ENCODE results near the gene KIF19. TPM values are rescaled to one million over a fixed set of nuclear protein-coding genes. Genes with fewer than 3 reads are reported as not detected.

The KIF19 gene
- total and polyA plus RNA-seq, 10 of the 15 experiments (the other 5 are each of a cell fraction or from before 2014, with no cell fraction given): 0.06 to 0.07 TPM; not detected in 8

- FAIRE-seq (no peak), DNase-seq (ENCODE audit: low read depth, low spot score) (no peak), ATAC-seq (no peak)
- H3K4me1 ChIP-seq (ENCODE audit: control insufficient read depth, insufficient read depth, low read length): no peaks in the 10 kb centered on the region
- no peaks in the 10 kb centered on the region for H3K79me2 ChIP-seq (ENCODE audit: control insufficient read depth, insufficient read depth, low read length)
- ChIA-PET RAD21 (ENCODE audit: unreplicated experiment) (interaction anchor here (1.3 kb wide), 2 partner anchors 10 to 53 kb away, joined by 4 to 6 read pairs; no protein-coding TSS in a partner anchor), POLR2A (no interaction called here), SMC1A (ENCODE audit: uncharacterized antibody, unreplicated experiment) (no interaction called here), CTCF (interaction anchor here (0.6 to 1.2 kb wide), 3 partner anchors 9 to 60 kb away, joined by 3 read pairs; partner anchors contain the start of gene GPR142)
- in situ Hi-C loops (cut with MboI) (no loop called here), intact Hi-C loops (cut with micrococcal nuclease; ENCODE audit: unreplicated experiment) (no loop called here)
- TF ChIP-seq NR2C1 (IDR thresholded peaks at IDR 0.05) (peak; percentile 68), TCF3 (IDR thresholded peaks at IDR 0.05; ENCODE audit: borderline replicate concordance, insufficient read depth, low read depth, low read length) (no peak)
- no peak overlapping the region for H3K4me2 ChIP-seq (ENCODE audit: control insufficient read depth, insufficient read depth)
- WGBS (ENCODE audit: insufficient coverage, insufficient replicate concordance, low lambda C conversion rate, missing lambda C conversion rate): 42% methylated on average over 9 of the region's 9 CpGs
- no peaks in the 10 kb centered on the region for H3K36me3 ChIP-seq (ENCODE audit: control insufficient read depth in 2 of 2, insufficient read depth in 2 of 2, low read length in 1 of 2)
- no peak overlapping the region for H3K4me3 ChIP-seq
- no TSS peak for BruUV-seq (replicated peaks)
- H4K20me1 ChIP-seq (ENCODE audit: control insufficient read depth, insufficient read depth): no peaks in the 10 kb centered on the region; the same call in 1 of the 2 replicates
- no peaks in the 10 kb centered on the region for H3K9me3 ChIP-seq (replicated peaks; ENCODE audit: control insufficient read depth, insufficient read depth, low read length)
- no peak overlapping the region for H3K27ac ChIP-seq (ENCODE audit: control insufficient read depth, insufficient read depth)
- no peak overlapping the region for H3K9ac ChIP-seq (ENCODE audit: control insufficient read depth, insufficient read depth, low read length)
- H3K27me3 ChIP-seq (replicated peaks in 1 of 2; ENCODE audit: control insufficient read depth in 2 of 2, insufficient read depth in 2 of 2, low read length in 1 of 2): peaks cover 2 to 7% of the 10 kb centered on the region in 2 experiments; a peak in 3 of 4 replicates
- no peak overlapping the region for H2AFZ ChIP-seq (ENCODE audit: control insufficient read depth, low read depth, low read length)
These were observed 32.7 kb downstream of the KIF19 start for GRCh38 chr17:74358697-74359096.

DNA sequence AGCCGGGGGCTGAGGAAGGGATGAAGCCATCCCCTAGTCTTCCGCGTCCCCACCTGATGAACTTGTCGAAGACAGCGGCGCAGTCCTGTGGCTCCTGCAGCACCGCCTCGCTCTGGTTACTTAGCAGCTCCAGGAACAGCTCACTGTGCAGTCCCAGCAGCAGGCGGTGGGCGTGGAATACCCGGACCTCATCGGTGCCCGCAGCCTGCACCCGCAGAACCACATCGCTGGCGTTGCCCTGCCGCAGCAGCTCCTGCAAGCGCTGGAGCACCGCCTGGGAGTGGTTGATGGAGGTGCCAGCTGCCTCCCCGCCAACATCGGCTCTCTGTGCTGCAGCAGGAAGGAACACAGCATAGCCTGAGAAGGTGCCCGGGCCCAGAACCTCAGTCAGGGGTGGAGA, 33.9 kb downstream of the KIF19 start:
- BruUV-seq (replicated peaks): no TSS peak
- Histone ChIP-seq H2AFZ (ENCODE audit: control insufficient read depth, low read depth, low read length) (no peak overlapping the region), H3K79me2 (ENCODE audit: control insufficient read depth, insufficient read depth, low read length) (no peaks in the 10 kb centered on the region), H3K4me3 (no peak overlapping the region), H3K27ac (ENCODE audit: control insufficient read depth, insufficient read depth) (no peak overlapping the region), H3K27me3 (replicated peaks in 1 of 2; ENCODE audit: control insufficient read depth in 2 of 2, insufficient read depth in 2 of 2, low read length in 1 of 2) (peaks cover 2 to 7% of the 10 kb centered on the region in 2 experiments; a peak in 3 of 4 replicates), H3K36me3 (ENCODE audit: control insufficient read depth in 2 of 2, insufficient read depth in 2 of 2, low read length in 1 of 2) (no peaks in the 10 kb centered on the region), H3K4me1 (ENCODE audit: control insufficient read depth, insufficient read depth, low read length) (no peaks in the 10 kb centered on the region), H3K9ac (ENCODE audit: control insufficient read depth, insufficient read depth, low read length) (no peak overlapping the region), H3K9me3 (replicated peaks; ENCODE audit: control insufficient read depth, insufficient read depth, low read length) (no peaks in the 10 kb centered on the region), H3K4me2 (ENCODE audit: control insufficient read depth, insufficient read depth) (no peak overlapping the region), H4K20me1 (ENCODE audit: control insufficient read depth, insufficient read depth) (no peaks in the 10 kb centered on the region; the same call in 1 of the 2 replicates)
- in situ Hi-C loops (cut with MboI) (no loop called here), intact Hi-C loops (cut with micrococcal nuclease; ENCODE audit: unreplicated experiment) (loop anchor here (2.0 kb wide), 1 partner anchor 149 kb away; no protein-coding TSS in a partner anchor)
- WGBS (ENCODE audit: insufficient coverage, insufficient replicate concordance, low lambda C conversion rate, missing lambda C conversion rate): 68% methylated on average over 22 of the region's 22 CpGs
- POLR2A ChIA-PET: no interaction called here
- no peak for ATAC-seq
- RAD21 ChIA-PET (ENCODE audit: unreplicated experiment): interaction anchor here (1.3 kb wide), 2 partner anchors 9 to 54 kb away, joined by 4 to 6 read pairs; no protein-coding TSS in a partner anchor
- SMC1A ChIA-PET (ENCODE audit: uncharacterized antibody, unreplicated experiment): interaction anchor here (0.9 kb wide), 1 partner anchor 10 kb away, joined by 4 read pairs; no protein-coding TSS in a partner anchor
- no peak for DNase-seq (ENCODE audit: low read depth, low spot score)
- TF ChIP-seq NFYA (IDR thresholded peaks at IDR 0.05; ENCODE audit: borderline replicate concordance, low read depth, low read length): no peak
- TF ChIP-seq CHD2 (IDR thresholded peaks at IDR 0.05; ENCODE audit: borderline replicate concordance, low read depth, low read length): no peak
- no peak for FAIRE-seq
- CTCF ChIA-PET: interaction anchor here (0.7 to 1.6 kb wide), 6 partner anchors 9 to 128 kb away, joined by 3 to 4 read pairs (median 4); no protein-coding TSS in a partner anchor
